SK-N-SH treated with all-trans-retinoic acid at 6 μM for 48 hours (cell line): ENCODE data around the gene BCL6B.

Source experiments
- ATAC-seq: fragments of 200-7000 bp; cut with Tn5 transposase; 3 replicates; pipeline ENCODE4 v1.9.1; 2020; ENCODE audit warnings: mild to moderate bottlenecking, moderate library complexity
- ARNTL ChIP-seq: fragments of 450-650 bp; formaldehyde crosslinking; IDR thresholded peaks from 2 replicates; pipeline ENCODE4 v1.5.0; 2020; ENCODE audit warnings: low read depth, mild to moderate bottlenecking, moderate library complexity, borderline replicate concordance
- BACH2 ChIP-seq: fragments of 250-450 bp; sonication (Bioruptor Pico); IDR thresholded peaks from 2 replicates; pipeline ENCODE4 v1.9.0; 2021; ENCODE audit warnings: mild to moderate bottlenecking, borderline replicate concordance
- CSDC2 ChIP-seq: fragments of 250-450 bp; sonication (Bioruptor Pico); IDR thresholded peaks from 2 replicates; pipeline ENCODE4 v1.5.0; 2020; ENCODE audit warnings: mild to moderate bottlenecking, moderate library complexity
- OSR1 ChIP-seq: fragments of 250-450 bp; sonication (Bioruptor Pico); IDR thresholded peaks from 2 replicates; pipeline ENCODE4 v1.8.0; 2022; ENCODE audit warnings: moderate library complexity, mild to moderate bottlenecking, inconsistent platforms
- SNAI2 ChIP-seq: fragments of 250-450 bp; sonication (Bioruptor Pico); IDR thresholded peaks from 2 replicates; pipeline ENCODE4 v1.5.0; 2020; ENCODE audit warnings: mild to moderate bottlenecking, moderate library complexity
- TCF4 ChIP-seq: fragments of 250-450 bp; sonication (Bioruptor Pico); IDR thresholded peaks from 2 replicates; pipeline ENCODE4 v1.8.0; 2021; ENCODE audit warnings: mild to moderate bottlenecking, moderate library complexity, borderline replicate concordance
- TOX ChIP-seq: fragments of 250-450 bp; sonication (Bioruptor Pico); IDR thresholded peaks from 2 replicates; pipeline ENCODE4 v1.8.0; 2021; ENCODE audit warnings: mild to moderate bottlenecking, moderate library complexity, borderline replicate concordance
- ZFP3 ChIP-seq: fragments of 250-450 bp; sonication (Bioruptor Pico); IDR thresholded peaks from 2 replicates; pipeline ENCODE4 v1.5.0; 2020; ENCODE audit warnings: mild to moderate bottlenecking, moderate library complexity
- ZFP30 ChIP-seq: fragments of 450-650 bp; formaldehyde crosslinking; IDR thresholded peaks from 2 replicates; pipeline ENCODE4 v1.5.0; 2022; ENCODE audit warnings: mild to moderate bottlenecking, moderate library complexity
- ZNF565 ChIP-seq: fragments of 450-650 bp; formaldehyde crosslinking; conservative IDR thresholded peaks from 2 replicates; pipeline ENCODE4 v1.5.0; 2020; ENCODE audit warnings: low read depth, mild to moderate bottlenecking, moderate library complexity
- ZNF70 ChIP-seq: fragments of 450-650 bp; formaldehyde crosslinking; IDR thresholded peaks from 2 replicates; pipeline ENCODE4 v1.5.0; 2020; ENCODE audit warnings: mild to moderate bottlenecking, moderate library complexity
- ZNF8 ChIP-seq: fragments of 450-650 bp; formaldehyde crosslinking; IDR thresholded peaks from 2 replicates; pipeline ENCODE4 v1.5.0; 2020; ENCODE audit warnings: mild to moderate bottlenecking, moderate library complexity
- TF ChIP-seq, protein P1 (sequence below): fragments of 250-450 bp; sonication (Bioruptor Pico); IDR thresholded peaks from 2 replicates; pipeline ENCODE4 v1.5.1; 2021; ENCODE audit warnings: mild to moderate bottlenecking, moderate library complexity
- TF ChIP-seq, protein P2 (sequence below): fragments of 250-450 bp; sonication (Bioruptor Pico); IDR thresholded peaks from 2 replicates; pipeline ENCODE4 v1.5.0; 2020; ENCODE audit warnings: mild to moderate bottlenecking, moderate library complexity
- TF ChIP-seq, protein P3 (sequence below): fragments of 250-450 bp; sonication (Bioruptor Pico); IDR thresholded peaks from 2 replicates; pipeline ENCODE4 v1.8.0; 2021; ENCODE audit warnings: low read depth, mild to moderate bottlenecking, moderate library complexity, borderline replicate concordance

Gene BCL6B

DNA sequence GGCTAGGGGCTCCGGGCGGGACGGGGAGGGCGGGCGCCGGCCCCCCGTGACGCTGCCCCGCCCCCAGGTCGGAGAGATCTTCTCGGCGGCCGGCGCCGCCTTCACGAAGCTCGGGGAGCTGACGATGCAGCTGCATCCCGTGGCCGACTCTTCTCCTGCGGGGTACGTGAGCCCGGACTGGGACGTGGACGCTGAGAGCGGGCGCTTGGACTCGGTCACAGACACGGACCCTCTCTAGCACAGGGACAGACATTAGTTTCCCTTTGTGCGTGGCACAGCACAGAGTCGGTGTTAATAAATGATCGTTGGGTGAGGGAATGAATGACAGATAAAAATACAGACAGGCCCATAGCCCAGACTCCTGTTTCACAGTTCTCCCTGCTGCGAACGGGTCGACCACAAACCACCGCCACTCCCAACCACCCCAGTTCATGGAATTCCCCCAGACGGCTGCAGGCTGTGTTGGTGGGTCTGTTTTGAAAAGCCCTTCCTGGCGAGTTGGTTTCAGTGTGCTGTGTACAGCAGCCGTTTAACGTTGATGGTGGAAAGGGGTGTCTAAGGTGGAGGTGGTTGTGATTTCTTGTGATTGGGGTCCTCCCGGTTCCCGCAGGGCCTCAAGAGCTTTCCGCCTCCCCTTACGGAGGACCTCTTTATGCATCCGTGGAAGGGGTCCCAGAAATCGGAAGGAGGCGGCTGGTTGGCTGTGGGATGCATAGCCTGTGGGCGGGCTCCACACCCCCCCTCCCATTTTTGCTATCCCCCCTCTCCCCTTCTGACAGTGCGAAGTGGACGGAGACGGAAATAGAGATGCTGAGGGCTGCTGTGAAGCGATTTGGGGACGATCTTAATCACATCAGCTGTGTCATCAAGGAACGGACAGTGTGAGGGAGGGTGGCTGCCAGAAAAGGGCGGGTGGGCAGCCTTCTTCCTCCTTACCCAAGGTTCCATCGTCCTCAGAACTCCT lies 7.6 kb upstream of the BCL6B start:
- TF ChIP-seq ZFP3 (CRISPR knock-in tag) (0 out of 2 replicates have a peak, but pooled peaks have one; percentile 14), ARNTL (CRISPR knock-in tag) (no peak)
- peak; percentile 1; the same call in 1 of the 3 replicates for ATAC-seq

DNA sequence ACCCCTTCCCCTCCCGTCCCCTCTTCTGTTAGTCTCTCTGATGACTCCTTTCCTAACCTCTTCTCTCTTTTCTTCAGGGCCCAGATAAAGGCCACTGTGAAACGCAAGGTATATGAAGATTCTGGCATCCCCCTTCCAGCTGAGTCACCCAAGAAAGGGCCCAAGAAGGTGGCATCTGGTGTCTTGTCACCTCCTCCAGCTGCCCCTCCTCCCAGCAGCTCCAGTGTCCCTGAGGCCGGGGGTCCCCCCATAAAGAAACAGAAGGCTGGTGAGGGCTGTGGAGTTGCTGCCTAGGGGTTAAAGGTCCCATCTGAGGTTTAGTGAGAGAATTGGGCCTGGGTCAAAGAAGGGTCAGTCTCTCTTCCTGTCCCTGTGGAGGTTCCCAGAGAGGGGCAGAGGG lies 6.4 kb upstream of the BCL6B start:
- ATAC-seq: no peak
- TF ChIP-seq CSDC2 (CRISPR knock-in tag) (no peak), OSR1 (CRISPR knock-in tag) (no peak), ZNF565 (CRISPR knock-in tag) (no peak), TOX (CRISPR knock-in tag) (no peak), ZFP30 (no peak)
- TF ChIP-seq, protein P1, sequence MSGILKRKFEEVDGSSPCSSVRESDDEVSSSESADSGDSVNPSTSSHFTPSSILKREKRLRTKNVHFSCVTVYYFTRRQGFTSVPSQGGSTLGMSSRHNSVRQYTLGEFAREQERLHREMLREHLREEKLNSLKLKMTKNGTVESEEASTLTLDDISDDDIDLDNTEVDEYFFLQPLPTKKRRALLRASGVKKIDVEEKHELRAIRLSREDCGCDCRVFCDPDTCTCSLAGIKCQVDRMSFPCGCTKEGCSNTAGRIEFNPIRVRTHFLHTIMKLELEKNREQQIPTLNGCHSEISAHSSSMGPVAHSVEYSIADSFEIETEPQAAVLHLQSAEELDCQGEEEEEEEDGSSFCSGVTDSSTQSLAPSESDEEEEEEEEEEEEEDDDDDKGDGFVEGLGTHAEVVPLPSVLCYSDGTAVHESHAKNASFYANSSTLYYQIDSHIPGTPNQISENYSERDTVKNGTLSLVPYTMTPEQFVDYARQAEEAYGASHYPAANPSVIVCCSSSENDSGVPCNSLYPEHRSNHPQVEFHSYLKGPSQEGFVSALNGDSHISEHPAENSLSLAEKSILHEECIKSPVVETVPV (CRISPR knock-in tag): no peak
- TF ChIP-seq, protein P2, sequence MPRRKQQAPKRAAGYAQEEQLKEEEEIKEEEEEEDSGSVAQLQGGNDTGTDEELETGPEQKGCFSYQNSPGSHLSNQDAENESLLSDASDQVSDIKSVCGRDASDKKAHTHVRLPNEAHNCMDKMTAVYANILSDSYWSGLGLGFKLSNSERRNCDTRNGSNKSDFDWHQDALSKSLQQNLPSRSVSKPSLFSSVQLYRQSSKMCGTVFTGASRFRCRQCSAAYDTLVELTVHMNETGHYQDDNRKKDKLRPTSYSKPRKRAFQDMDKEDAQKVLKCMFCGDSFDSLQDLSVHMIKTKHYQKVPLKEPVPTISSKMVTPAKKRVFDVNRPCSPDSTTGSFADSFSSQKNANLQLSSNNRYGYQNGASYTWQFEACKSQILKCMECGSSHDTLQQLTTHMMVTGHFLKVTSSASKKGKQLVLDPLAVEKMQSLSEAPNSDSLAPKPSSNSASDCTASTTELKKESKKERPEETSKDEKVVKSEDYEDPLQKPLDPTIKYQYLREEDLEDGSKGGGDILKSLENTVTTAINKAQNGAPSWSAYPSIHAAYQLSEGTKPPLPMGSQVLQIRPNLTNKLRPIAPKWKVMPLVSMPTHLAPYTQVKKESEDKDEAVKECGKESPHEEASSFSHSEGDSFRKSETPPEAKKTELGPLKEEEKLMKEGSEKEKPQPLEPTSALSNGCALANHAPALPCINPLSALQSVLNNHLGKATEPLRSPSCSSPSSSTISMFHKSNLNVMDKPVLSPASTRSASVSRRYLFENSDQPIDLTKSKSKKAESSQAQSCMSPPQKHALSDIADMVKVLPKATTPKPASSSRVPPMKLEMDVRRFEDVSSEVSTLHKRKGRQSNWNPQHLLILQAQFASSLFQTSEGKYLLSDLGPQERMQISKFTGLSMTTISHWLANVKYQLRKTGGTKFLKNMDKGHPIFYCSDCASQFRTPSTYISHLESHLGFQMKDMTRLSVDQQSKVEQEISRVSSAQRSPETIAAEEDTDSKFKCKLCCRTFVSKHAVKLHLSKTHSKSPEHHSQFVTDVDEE: no peak

GRCh38 chr17:7016886-7017826 lies 5.7 kb upstream of the BCL6B start:
- no peak for ATAC-seq
- TF ChIP-seq, protein P1 (CRISPR knock-in tag): no peak
- no peak for TF ChIP-seq ZNF8 (CRISPR knock-in tag)
- TF ChIP-seq, protein P3, sequence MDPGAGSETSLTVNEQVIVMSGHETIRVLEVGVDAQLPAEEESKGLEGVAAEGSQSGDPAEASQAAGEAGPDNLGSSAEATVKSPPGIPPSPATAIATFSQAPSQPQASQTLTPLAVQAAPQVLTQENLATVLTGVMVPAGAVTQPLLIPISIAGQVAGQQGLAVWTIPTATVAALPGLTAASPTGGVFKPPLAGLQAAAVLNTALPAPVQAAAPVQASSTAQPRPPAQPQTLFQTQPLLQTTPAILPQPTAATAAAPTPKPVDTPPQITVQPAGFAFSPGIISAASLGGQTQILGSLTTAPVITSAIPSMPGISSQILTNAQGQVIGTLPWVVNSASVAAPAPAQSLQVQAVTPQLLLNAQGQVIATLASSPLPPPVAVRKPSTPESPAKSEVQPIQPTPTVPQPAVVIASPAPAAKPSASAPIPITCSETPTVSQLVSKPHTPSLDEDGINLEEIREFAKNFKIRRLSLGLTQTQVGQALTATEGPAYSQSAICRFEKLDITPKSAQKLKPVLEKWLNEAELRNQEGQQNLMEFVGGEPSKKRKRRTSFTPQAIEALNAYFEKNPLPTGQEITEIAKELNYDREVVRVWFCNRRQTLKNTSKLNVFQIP (CRISPR knock-in tag): no peak
- no peak for TF ChIP-seq ZNF70

GRCh38 chr17:7017827-7018200 lies 5.0 kb upstream of the BCL6B start:
- no peak for ATAC-seq
- TF ChIP-seq ZFP30: no peak
- no peak for TF ChIP-seq BACH2 (CRISPR knock-in tag)
- TF ChIP-seq TOX (CRISPR knock-in tag): no peak
- no peak for TF ChIP-seq TCF4
- TF ChIP-seq, protein P2: no peak
- no peak for TF ChIP-seq ZNF8 (CRISPR knock-in tag)
- TF ChIP-seq SNAI2: no peak
